Neutrophil (primary cell): ENCODE results near the gene PRRT1B.
A peak's percentile ranks its signal among the peaks of the same experiment; 100 is the strongest.

ENCODE experiments used
- H3K27ac ChIP-seq: fragments of 200-600 bp; sonication (generic); 2 replicates; pipeline ENCODE4 v1.5.1; 2016; ENCODE audit warnings: mild to moderate bottlenecking, moderate library complexity
- H3K27me3 ChIP-seq: fragments of 200-600 bp; sonication (generic); 2 replicates; pipeline ENCODE4 v1.6.0; 2016; ENCODE audit warnings: mild to moderate bottlenecking
- H3K36me3 ChIP-seq: fragments of 200-600 bp; sonication (generic); 2 replicates; pipeline ENCODE4 v1.5.1; 2017
- H3K4me1 ChIP-seq, 2 experiments: fragments of 200-600 bp in 1 of 2; sonication (generic) in 1 of 2; 1 replicate in 1 of 2; 2 replicates in 1 of 2; pipeline versions ENCODE4 v1.5.1 to v1.6.1; 2013 to 2016; ENCODE audit warnings: low read depth in 1 of 2, low read length in 1 of 2, mild to moderate bottlenecking in 1 of 2, moderate library complexity in 1 of 2; ENCODE audit not compliant: control insufficient read depth in 1 of 2, insufficient read depth in 1 of 2
- H3K4me3 ChIP-seq, 2 experiments: fragments of 200-600 bp in 1 of 2; sonication (generic) in 1 of 2; 1 replicate in 1 of 2; 2 replicates in 1 of 2; pipeline ENCODE4 v1.5.1; 2013 to 2016; ENCODE audit warnings: low read depth in 1 of 2, low read length in 1 of 2, mild to moderate bottlenecking in 1 of 2, moderate library complexity in 1 of 2
- H3K9me3 ChIP-seq: fragments of 200-600 bp; sonication (generic); 2 replicates; pipeline ENCODE4 v1.5.1; 2016
- CTCF ChIP-seq: fragments of 200-600 bp; sonication (generic); IDR thresholded peaks from 2 replicates; pipeline ENCODE4 v1.5.1; 2016; ENCODE audit warnings: antibody characterized with exemption

PRRT1B gene

DNA sequence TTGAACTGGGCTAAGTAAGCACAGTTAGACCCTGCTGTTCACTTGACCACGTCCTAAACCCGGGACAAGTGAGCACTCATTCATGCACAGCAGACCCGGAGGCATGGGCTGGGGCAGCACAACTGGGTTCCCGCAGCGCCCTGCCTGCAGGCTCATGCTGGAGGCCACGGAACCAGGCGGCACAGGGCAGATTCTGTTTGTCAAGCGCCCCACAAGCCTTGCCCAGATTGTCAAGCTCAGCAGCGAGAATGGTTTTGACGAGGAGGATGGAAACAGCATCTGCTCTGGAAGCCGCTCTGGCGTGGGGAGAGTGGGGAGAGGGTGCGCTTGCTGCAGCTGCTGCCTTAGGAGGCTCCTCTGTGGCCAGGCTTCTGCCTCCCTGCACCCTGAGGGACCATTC lies 32.7 kb downstream of the PRRT1B start:
- H3K9me3 ChIP-seq: no peaks in the 10 kb centered on the region
- H3K4me3 ChIP-seq: no peak overlapping the region
- peaks cover 11 to 15% of the 10 kb centered on the region in 2 experiments for H3K4me1 ChIP-seq
- peaks cover 87% of the 10 kb centered on the region for H3K36me3 ChIP-seq
- TF ChIP-seq CTCF: no peak
- no peak overlapping the region for H3K27ac ChIP-seq
- H3K27me3 ChIP-seq: no peaks in the 10 kb centered on the region

GRCh38 chr9:131578731-131579504 lies 33.6 kb downstream of the PRRT1B start:
- peaks cover 92% of the 10 kb centered on the region for H3K36me3 ChIP-seq
- TF ChIP-seq CTCF: no peak

GRCh38 chr9:131579789-131580211 lies 34.5 kb downstream of the PRRT1B start:
- no peak for TF ChIP-seq CTCF
- Histone ChIP-seq H3K27ac (no peak overlapping the region), H3K4me1 (peaks cover 26 to 31% of the 10 kb centered on the region in 2 experiments), H3K4me3 (no peak overlapping the region), H3K9me3 (no peaks in the 10 kb centered on the region), H3K36me3 (peaks cover 96% of the 10 kb centered on the region), H3K27me3 (no peaks in the 10 kb centered on the region)

More at GRCh38 chr9:131578731-131579504, 33.6 kb downstream of the PRRT1B start:
- H3K4me1 ChIP-seq: peaks cover 17 to 22% of the 10 kb centered on the region in 2 experiments
- no peaks in the 10 kb centered on the region for H3K9me3 ChIP-seq
- peak overlapping the region; percentile 72 for H3K27ac ChIP-seq
- peak overlapping the region; percentile 2 to 44 for H3K4me3 ChIP-seq
- H3K27me3 ChIP-seq: no peaks in the 10 kb centered on the region

- H3K4me1 ChIP-seq: peaks cover 32 to 36% of the 10 kb centered on the region in 2 experiments
- peaks cover 91% of the 10 kb centered on the region for H3K36me3 ChIP-seq
- no peak overlapping the region for H3K27ac ChIP-seq
- H3K27me3 ChIP-seq: no peaks in the 10 kb centered on the region
- no peak overlapping the region for H3K4me3 ChIP-seq
- no peak for TF ChIP-seq CTCF
- H3K9me3 ChIP-seq: no peaks in the 10 kb centered on the region
Measured at GRCh38 chr9:131580358-131580757, 35.0 kb downstream of the PRRT1B start.

DNA sequence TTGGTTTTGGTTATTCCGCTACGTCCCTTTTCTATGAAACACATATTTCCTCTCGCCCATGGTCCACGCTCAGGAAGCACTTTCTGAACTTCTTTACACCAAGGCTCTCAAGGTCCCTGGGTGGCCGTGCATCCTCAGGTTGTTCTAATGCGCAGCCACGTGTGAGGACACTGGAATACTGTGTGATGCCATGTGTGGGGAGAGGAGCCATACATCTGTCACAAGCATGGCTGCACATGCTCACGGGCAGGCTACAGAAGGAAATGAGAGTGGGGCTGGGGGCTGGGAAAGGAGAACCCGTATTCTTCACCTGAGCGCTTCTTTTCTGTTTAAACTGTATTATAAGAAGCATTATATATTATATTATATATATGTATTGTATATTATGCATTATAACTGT lies 36.7 kb downstream of the PRRT1B start:
- Histone ChIP-seq H3K4me1 (peaks cover 41 to 44% of the 10 kb centered on the region in 2 experiments), H3K9me3 (no peaks in the 10 kb centered on the region), H3K27me3 (no peaks in the 10 kb centered on the region), H3K4me3 (no peak overlapping the region), H3K27ac (peak overlapping the region; percentile 27), H3K36me3 (peaks cover 75% of the 10 kb centered on the region)
- no peak for TF ChIP-seq CTCF
